ENCODE data around the gene GGA3.

- TF ChIP-seq POLR2A (IDR thresholded peaks at IDR 0.05; ENCODE audit: low read depth, low read length) (no peak), POLR2AphosphoS5 (IDR thresholded peaks at IDR 0.05; ENCODE audit: low read depth, low read length) (no peak)
These were observed 16.3 kb upstream of the GGA3 start for GRCh38 chr17:75277664-75278071.

Data from GM12891 (cell line).